ENCODE data around the gene ATG4C.
A peak's percentile ranks its signal among the peaks of the same experiment; 100 is the strongest.
"Not testable (repeated sequence)": the region's sequence is repeated elsewhere in the genome, so short reads cannot be mapped to it uniquely, and the experiment has no call there.

The ATG4C gene

DNA sequence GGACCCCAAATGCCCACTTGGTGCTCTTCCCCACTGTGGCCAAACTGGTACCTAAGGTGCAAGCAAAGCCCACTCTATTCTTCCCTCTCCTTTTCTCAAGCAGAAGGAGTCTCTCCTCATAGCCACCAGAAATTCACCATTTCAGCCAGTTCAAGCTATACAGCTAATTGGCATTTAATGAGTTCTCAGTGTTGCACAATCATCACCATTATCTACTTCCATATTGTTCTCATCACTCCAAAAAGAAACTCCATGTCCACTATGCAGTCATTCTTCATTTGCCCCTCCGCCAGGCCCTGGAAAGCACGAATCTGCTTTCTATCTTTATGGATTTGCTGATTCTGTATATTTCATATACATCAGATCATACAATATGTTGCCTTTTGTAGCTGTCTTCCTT lies 9.9 kb upstream of the ATG4C start:
- no peak for DNase-seq (ENCODE audit: low read depth)
- H3K4me3 ChIP-seq (ENCODE audit: low read depth, low read length) = no peak overlapping the region
- TF ChIP-seq, protein P1, sequence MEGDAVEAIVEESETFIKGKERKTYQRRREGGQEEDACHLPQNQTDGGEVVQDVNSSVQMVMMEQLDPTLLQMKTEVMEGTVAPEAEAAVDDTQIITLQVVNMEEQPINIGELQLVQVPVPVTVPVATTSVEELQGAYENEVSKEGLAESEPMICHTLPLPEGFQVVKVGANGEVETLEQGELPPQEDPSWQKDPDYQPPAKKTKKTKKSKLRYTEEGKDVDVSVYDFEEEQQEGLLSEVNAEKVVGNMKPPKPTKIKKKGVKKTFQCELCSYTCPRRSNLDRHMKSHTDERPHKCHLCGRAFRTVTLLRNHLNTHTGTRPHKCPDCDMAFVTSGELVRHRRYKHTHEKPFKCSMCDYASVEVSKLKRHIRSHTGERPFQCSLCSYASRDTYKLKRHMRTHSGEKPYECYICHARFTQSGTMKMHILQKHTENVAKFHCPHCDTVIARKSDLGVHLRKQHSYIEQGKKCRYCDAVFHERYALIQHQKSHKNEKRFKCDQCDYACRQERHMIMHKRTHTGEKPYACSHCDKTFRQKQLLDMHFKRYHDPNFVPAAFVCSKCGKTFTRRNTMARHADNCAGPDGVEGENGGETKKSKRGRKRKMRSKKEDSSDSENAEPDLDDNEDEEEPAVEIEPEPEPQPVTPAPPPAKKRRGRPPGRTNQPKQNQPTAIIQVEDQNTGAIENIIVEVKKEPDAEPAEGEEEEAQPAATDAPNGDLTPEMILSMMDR (IDR thresholded peaks at IDR 0.05; ENCODE audit: low read depth, low read length, missing control alignments) = no peak

DNA sequence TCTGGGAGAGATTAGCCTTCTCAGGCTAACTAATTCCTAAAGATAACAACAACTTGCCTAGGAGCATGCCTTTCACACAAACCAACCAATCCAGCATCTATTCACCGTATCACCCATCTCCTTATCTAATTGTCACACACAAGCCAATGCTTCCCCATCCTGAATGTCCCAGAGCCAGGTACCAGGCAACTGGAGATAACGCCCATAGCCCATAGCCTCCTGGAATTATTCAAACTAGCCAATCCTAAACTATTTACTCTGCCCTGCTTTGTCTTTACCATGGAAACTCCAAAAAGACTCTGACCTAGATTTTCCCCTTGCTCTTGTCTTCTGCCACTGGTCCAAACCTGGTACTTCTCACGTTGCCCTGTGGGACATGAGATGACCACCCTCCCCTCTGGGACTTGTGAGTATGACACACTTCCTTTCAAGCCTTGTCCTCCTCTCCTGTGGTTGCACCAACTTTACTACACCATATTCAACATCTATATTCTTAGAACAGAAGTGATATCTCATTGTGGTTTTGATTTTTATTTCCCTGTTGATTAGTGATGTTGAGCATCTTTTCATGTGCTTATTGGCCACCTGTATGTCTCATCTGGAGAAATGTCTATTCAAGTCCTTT lies 8.8 kb upstream of the ATG4C start:
- no peak for DNase-seq (ENCODE audit: low read depth)
- H3K4me3 ChIP-seq (ENCODE audit: low read depth, low read length) = no peak overlapping the region
- TF ChIP-seq, protein P1 (IDR thresholded peaks at IDR 0.05; ENCODE audit: low read depth, low read length, missing control alignments) = no peak

DNA sequence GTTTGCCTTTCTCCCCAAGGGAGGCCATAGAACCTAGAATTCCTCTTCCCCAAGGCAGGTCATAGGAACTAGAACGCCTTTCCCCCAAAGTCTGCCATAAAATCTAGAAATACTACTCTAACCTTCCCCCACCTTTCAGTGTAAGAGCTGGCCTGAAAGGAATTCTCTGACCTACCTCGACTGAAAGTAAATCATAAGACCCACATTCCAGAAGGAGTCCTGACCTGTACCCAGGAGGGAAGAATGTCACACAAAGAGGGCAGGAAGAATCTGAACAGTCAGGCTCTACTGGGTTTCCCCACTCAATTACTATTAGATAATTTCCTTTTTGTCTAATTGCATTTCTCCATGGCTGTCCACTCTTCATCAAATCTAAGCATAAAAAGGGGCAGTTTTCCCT lies 5.7 kb upstream of the ATG4C start:
- no peak overlapping the region for H3K4me3 ChIP-seq (ENCODE audit: low read depth, low read length)
- no peak for DNase-seq (ENCODE audit: low read depth)
- TF ChIP-seq, protein P1 (IDR thresholded peaks at IDR 0.05; ENCODE audit: low read depth, low read length, missing control alignments) = no peak

DNA sequence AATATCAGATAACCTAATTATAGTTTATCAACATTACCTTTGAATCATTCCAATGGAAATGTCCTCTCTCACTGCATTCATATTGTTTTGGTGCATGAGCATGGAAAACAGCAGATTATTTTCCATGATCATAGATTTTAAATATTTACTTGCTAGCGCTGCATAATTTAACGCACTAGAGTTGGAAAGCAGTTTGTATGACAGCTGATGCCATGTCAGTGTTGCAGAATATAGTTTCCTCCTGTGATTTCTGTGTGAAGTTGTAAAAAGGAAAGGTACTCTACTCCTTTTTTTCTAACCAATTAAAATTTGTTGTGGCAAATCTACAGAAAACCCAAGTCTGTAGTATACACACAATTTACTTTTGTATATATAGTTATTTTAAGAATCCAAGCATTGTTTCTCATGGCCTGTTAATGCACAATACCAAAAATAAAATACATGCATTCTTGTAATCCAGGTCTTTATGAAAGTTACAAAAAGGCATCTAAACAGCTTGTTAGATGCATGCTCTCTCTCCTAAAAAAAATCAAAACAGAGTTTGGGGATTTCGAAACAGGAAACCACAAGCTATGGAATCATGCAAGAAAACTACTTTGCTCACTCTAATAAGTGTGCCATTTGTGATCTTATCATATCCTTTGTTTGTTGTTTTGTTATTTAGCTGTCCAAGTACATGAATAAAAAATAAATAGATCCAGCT lies 1.9 kb upstream of the ATG4C start:
- H3K4me3 ChIP-seq (ENCODE audit: low read depth, low read length) = no peak overlapping the region
- TF ChIP-seq, protein P1 (IDR thresholded peaks at IDR 0.05; ENCODE audit: low read depth, low read length, missing control alignments) = no peak
- no peak for DNase-seq (ENCODE audit: low read depth)

DNA sequence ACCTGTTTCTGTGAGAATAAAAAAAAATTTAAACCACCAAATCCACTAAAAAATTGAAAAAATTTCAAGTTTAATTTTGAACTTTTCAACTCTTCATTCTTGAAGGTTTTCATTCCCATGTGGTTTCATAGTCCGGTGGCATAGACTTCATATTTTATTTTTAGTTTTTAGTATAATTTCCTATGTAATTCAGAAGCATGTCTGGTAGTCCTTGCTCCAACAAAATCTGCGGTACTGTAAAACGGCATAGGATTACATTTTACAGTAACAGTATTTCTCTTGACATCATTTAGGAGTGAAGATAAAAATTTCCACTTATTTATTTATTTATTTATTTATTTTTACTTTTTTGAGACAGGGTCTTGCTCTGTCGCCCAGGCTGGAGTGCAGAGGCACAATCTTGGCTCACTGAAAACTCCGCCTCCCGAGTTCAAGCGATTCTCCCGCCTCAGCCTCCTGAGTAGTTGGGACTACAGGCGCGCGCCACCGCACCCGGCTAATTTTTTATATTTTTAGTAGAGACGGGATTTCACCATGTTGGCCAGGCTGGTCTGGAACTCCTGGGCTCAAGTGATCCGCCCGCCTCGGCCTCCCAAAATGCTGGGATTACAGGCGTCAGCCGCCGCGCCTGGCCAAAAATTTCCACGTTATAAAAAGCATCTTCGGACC lies 1.3 kb upstream of the ATG4C start:
- not testable (repeated sequence) for DNase-seq (ENCODE audit: low read depth)
- peak overlapping the region; percentile 98; the same call in 1 of the 2 replicates for H3K4me3 ChIP-seq (ENCODE audit: low read depth, low read length)

DNA sequence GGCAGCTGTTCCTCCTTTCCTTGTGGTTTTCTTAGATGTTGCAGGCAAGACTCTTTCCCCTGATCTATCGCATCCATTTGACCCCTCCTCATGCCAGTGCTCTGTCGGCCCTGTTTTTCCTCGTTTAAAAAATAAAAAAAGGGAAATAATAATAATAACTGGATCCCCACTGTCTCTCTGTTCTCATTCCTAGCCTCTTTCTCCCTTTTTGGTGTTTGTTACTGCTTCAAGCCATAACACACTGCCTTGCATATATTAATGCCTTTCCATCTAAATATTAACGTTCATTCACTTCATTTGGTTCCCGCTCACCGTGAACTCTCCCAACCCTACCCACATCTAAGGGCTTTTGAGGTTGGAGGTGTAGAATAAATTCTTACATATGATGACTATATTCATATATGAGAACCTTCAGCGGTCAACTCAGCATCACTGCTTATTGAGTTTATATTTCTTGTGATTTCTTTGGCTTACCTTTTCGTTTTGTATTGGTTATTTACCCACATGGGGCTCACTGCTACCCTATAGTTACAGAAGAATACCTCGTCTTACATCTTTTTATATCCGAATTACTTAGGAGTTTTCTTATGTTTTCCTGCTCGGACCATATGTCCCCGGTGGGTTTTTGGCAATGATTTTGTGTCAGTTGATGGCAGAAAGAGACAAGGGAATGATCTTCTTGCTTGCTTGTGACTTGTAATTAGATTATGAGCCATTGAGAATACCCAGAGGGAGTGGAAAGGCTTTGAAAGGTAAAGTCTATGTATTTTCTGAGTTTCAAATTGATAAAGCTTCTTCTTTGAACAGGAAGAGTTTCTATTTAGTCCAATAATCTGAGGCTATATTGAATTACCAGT lies 805 bp downstream of the ATG4C start:
- no peak for DNase-seq (ENCODE audit: low read depth)
- TF ChIP-seq, protein P1 (IDR thresholded peaks at IDR 0.05; ENCODE audit: low read depth, low read length, missing control alignments) = no peak
- H3K4me3 ChIP-seq (ENCODE audit: low read depth, low read length) = peak overlapping the region; percentile 98

DNA sequence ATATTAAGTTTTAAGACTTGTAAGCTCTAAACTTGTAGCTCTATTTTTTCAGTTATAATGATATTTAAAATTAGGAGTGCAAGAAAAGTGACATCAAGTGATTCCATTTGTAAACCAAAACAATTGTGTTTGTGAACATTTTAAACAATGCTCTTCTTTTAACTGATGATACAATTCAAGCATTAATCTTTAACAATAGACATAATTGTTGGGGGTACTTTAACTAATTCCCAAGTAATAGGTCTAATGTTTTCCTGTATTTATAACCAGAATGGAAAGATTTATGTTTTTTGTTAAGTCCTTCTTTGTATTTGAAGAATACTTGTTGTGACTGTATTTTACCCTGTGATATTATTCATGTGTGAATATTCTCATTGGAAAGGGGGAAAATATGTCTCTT lies 6.8 kb downstream of the ATG4C start:
- TF ChIP-seq, protein P1 (IDR thresholded peaks at IDR 0.05; ENCODE audit: low read depth, low read length, missing control alignments) = no peak
- no peak for DNase-seq (ENCODE audit: low read depth)
- H3K4me3 ChIP-seq (ENCODE audit: low read depth, low read length) = no peak overlapping the region

All from GM12864 (cell line).